Caco-2 (cell line): Measurements from ENCODE around the gene PRXL2B. TPM values are rescaled to one million over a fixed set of nuclear protein-coding genes. Genes with fewer than 3 reads are reported as not detected.

ENCODE experiments used
- BruUV-seq: library from RNA; stranded (reverse); fragments of 400-500 nt; replicated peaks from 2 replicates; lab custom pipeline; 2021; lab: Mats Ljungman, UMichigan
- CTCF ChIA-PET: fragments of 300-600 bp; sonication (Branson Sonifier 250); formaldehyde crosslinking; loops from one replicate; lab custom pipeline; 2022; ENCODE audit warnings: antibody characterized with exemption; lab: Charles Lee
- POLR2A ChIA-PET: fragments of 300-600 bp; sonication (Branson Sonifier 250); formaldehyde crosslinking; loops from one replicate; lab custom pipeline; 2022; ENCODE audit warnings: antibody characterized with exemption; lab: Charles Lee
- DNase-seq, 2 experiments: peaks; one replicate each; pipeline versions ENCODE4 v3.0.0 to v3.0.0-alpha.2; 2020 to 2022
- H3K27me3 ChIP-seq: replicated peaks from 2 replicates; pipeline ENCODE4 v1.6.0; 2011; ENCODE audit warnings: low read length; ENCODE audit not compliant: control insufficient read depth, insufficient read depth
- H3K36me3 ChIP-seq: 2 replicates; pipeline ENCODE4 v1.5.1; 2011; ENCODE audit warnings: low read length; ENCODE audit not compliant: control insufficient read depth, insufficient read depth
- H3K4me1 ChIP-seq: fragments of 250-450 bp; sonication (Bioruptor Pico); 2 replicates; pipeline ENCODE4 v1.5.1; 2020; ENCODE audit warnings: mild to moderate bottlenecking
- H3K4me3 ChIP-seq: 2 replicates; pipeline ENCODE4 v1.5.1; 2011; ENCODE audit warnings: low read depth, mild to moderate bottlenecking, control low read depth, low read length
- H3K9me3 ChIP-seq: fragments of 250-450 bp; sonication (Bioruptor Pico); 2 replicates; pipeline ENCODE4 v1.5.1; 2020; ENCODE audit warnings: mild to moderate bottlenecking, moderate library complexity
- H3K27ac Mint-ChIP-seq: one replicate; pipeline ENCODE4 v1.8.0; 2022; ENCODE audit warnings: mixed read lengths; ENCODE audit not compliant: unreplicated experiment
- H3K27me3 Mint-ChIP-seq: one replicate; pipeline ENCODE4 v1.8.0; 2022; ENCODE audit warnings: mixed read lengths; ENCODE audit not compliant: insufficient read depth, unreplicated experiment
- H3K36me3 Mint-ChIP-seq: one replicate; pipeline ENCODE4 v1.8.0; 2022; ENCODE audit warnings: mild to moderate bottlenecking, mixed read lengths; ENCODE audit not compliant: insufficient read depth, unreplicated experiment
- H3K4me1 Mint-ChIP-seq: one replicate; pipeline ENCODE4 v1.8.0; 2022; ENCODE audit warnings: low read depth, mixed read lengths; ENCODE audit not compliant: unreplicated experiment
- H3K4me3 Mint-ChIP-seq: one replicate; pipeline ENCODE4 v1.8.0; 2022; ENCODE audit warnings: mild to moderate bottlenecking, moderate library complexity, mixed read lengths; ENCODE audit not compliant: unreplicated experiment
- H3K9me3 Mint-ChIP-seq: one replicate; pipeline ENCODE4 v1.8.0; 2022; ENCODE audit warnings: mixed read lengths; ENCODE audit not compliant: unreplicated experiment
- intact Hi-C: fragments of 100-400 bp; cut with micrococcal nuclease; formaldehyde crosslinking; loops from one replicate; pipeline ENCODE4 v1.10.0; 2022; ENCODE audit not compliant: unreplicated experiment
- total RNA-seq: library from RNA; stranded (reverse); gene quantifications from 2 replicates; pipeline ENCODE4 v1.2.3, GENCODE V29; 2022
- TF ChIP-seq, protein P1 (sequence below), 2 experiments: fragments of 200-600 bp in 1 of 2; IDR thresholded peaks; 1 replicate in 1 of 2; 2 replicates in 1 of 2; pipeline versions ENCODE4 v1.5.1 to v1.8.0; 2011 to 2022; ENCODE audit warnings: antibody characterized with exemption in 1 of 2, control low read depth in 1 of 2, inconsistent platforms in 1 of 2, low read depth in 1 of 2, low read length in 1 of 2, mild to moderate bottlenecking in 1 of 2, moderate library complexity in 1 of 2; ENCODE audit not compliant: insufficient read depth in 1 of 2, severe bottlenecking in 1 of 2, unreplicated experiment in 1 of 2

The PRXL2B gene
- total RNA-seq, 1 experiment from 2014 or later, result 16.2 TPM

DNA sequence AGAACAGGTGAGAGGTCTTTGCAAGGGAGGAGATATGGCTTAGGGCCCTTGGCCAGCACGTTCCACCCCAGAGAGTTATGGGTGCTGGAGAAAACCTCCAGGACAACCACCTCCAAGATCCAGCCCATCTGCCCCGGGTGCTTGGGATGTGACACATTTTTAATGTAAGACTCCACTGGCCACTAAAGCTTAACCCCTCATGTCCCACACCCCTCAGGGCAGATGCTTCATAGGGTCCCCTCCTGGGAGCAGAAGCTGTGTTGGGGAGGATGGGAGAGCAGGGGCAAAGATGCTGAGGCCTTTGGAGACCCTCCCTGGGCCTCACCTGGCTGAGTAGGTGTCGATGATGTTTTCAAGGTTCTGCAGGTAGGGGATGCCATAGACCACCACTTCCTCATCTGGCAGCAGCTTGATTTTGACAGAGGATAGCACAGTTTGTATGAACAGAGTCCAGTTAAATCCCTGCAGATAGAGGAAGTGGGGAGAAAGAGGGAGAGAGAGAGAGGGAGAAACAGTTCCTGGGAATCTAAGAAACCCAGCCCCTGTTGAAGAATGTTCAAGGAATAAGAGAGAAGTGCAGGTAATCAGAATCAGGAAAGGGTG is 11.9 kb downstream of the PRXL2B start:
- Histone ChIP-seq H3K4me1 (no peaks in the 10 kb centered on the region), H3K4me3 (no peak overlapping the region), H3K36me3 (no peaks in the 10 kb centered on the region), H3K27me3 (no peaks in the 10 kb centered on the region), H3K9me3 (no peaks in the 10 kb centered on the region)
- peaks cover 11% of the 10 kb centered on the region for H3K27me3 Mint-ChIP-seq
- intact Hi-C loops, result no loop called here
- POLR2A ChIA-PET, result no interaction called here
- DNase-seq, result no peak
- BruUV-seq, result no TSS peak
- no peaks in the 10 kb centered on the region for H3K4me1 Mint-ChIP-seq
- TF ChIP-seq, protein P1, sequence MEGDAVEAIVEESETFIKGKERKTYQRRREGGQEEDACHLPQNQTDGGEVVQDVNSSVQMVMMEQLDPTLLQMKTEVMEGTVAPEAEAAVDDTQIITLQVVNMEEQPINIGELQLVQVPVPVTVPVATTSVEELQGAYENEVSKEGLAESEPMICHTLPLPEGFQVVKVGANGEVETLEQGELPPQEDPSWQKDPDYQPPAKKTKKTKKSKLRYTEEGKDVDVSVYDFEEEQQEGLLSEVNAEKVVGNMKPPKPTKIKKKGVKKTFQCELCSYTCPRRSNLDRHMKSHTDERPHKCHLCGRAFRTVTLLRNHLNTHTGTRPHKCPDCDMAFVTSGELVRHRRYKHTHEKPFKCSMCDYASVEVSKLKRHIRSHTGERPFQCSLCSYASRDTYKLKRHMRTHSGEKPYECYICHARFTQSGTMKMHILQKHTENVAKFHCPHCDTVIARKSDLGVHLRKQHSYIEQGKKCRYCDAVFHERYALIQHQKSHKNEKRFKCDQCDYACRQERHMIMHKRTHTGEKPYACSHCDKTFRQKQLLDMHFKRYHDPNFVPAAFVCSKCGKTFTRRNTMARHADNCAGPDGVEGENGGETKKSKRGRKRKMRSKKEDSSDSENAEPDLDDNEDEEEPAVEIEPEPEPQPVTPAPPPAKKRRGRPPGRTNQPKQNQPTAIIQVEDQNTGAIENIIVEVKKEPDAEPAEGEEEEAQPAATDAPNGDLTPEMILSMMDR (IDR thresholded peaks at IDR 0.05; ENCODE audit: insufficient read depth in 1 of 2, low read depth in 1 of 2, low read length in 1 of 2, severe bottlenecking in 1 of 2, unreplicated experiment in 1 of 2), result no peak
- H3K9me3 Mint-ChIP-seq, result no peaks in the 10 kb centered on the region
- CTCF ChIA-PET, result no interaction called here
- no peak overlapping the region for H3K4me3 Mint-ChIP-seq
- H3K36me3 Mint-ChIP-seq, result no peaks in the 10 kb centered on the region
- H3K27ac Mint-ChIP-seq, result no peak overlapping the region

GRCh38 chr1:2601721-2602303 is 15.2 kb downstream of the PRXL2B start:
- peaks cover 11% of the 10 kb centered on the region for H3K27me3 Mint-ChIP-seq
- H3K36me3 Mint-ChIP-seq, result no peaks in the 10 kb centered on the region
- no peak overlapping the region for H3K4me3 Mint-ChIP-seq
- no peaks in the 10 kb centered on the region for H3K9me3 Mint-ChIP-seq
- intact Hi-C loops, result no loop called here
- no peak overlapping the region for H3K27ac Mint-ChIP-seq
- H3K4me1 Mint-ChIP-seq, result no peaks in the 10 kb centered on the region
- TF ChIP-seq, protein P1 (IDR thresholded peaks at IDR 0.05; ENCODE audit: insufficient read depth in 1 of 2, low read depth in 1 of 2, low read length in 1 of 2, severe bottlenecking in 1 of 2, unreplicated experiment in 1 of 2), result no peak
- H3K4me1 ChIP-seq, result no peaks in the 10 kb centered on the region
- H3K9me3 ChIP-seq, result no peaks in the 10 kb centered on the region
- H3K4me3 ChIP-seq, result no peak overlapping the region
- ChIA-PET POLR2A (no interaction called here), CTCF (no interaction called here)
- H3K27me3 ChIP-seq, result no peaks in the 10 kb centered on the region
- no peaks in the 10 kb centered on the region for H3K36me3 ChIP-seq
- BruUV-seq, result no TSS peak
- DNase-seq, result no peak

- TF ChIP-seq, protein P1 (IDR thresholded peaks at IDR 0.05; ENCODE audit: insufficient read depth in 1 of 2, low read depth in 1 of 2, low read length in 1 of 2, severe bottlenecking in 1 of 2, unreplicated experiment in 1 of 2), result no peak
- H3K4me1 Mint-ChIP-seq, result no peaks in the 10 kb centered on the region
Measured at GRCh38 chr1:2602311-2602835, 15.8 kb downstream of the PRXL2B start.

More at GRCh38 chr1:2602311-2602835, 15.8 kb downstream of the PRXL2B start:
- DNase-seq, result no peak
- no peak overlapping the region for H3K27ac Mint-ChIP-seq
- ChIA-PET CTCF (no interaction called here), POLR2A (no interaction called here)
- no peaks in the 10 kb centered on the region for H3K4me1 ChIP-seq
- H3K27me3 ChIP-seq, result no peaks in the 10 kb centered on the region
- H3K36me3 Mint-ChIP-seq, result no peaks in the 10 kb centered on the region
- no peaks in the 10 kb centered on the region for H3K9me3 ChIP-seq
- BruUV-seq, result no TSS peak
- H3K36me3 ChIP-seq, result no peaks in the 10 kb centered on the region
- no peak overlapping the region for H3K4me3 Mint-ChIP-seq
- no peak overlapping the region for H3K4me3 ChIP-seq
- peaks cover 9% of the 10 kb centered on the region for H3K27me3 Mint-ChIP-seq
- intact Hi-C loops, result no loop called here
- no peaks in the 10 kb centered on the region for H3K9me3 Mint-ChIP-seq
